HG03066 (cell line): ENCODE measurements around the gene CAMTA1.
"Not testable (repeated sequence)": the region's sequence is repeated elsewhere in the genome, so short reads cannot be mapped to it uniquely, and the experiment has no call there.

Experiments
- ATAC-seq: cut with Tn5 transposase; IDR thresholded peaks from one replicate; pipeline ENCODE4 v1.9.1; 2021; ENCODE audit warnings: low read depth; ENCODE audit not compliant: unreplicated experiment

CAMTA1 gene

DNA sequence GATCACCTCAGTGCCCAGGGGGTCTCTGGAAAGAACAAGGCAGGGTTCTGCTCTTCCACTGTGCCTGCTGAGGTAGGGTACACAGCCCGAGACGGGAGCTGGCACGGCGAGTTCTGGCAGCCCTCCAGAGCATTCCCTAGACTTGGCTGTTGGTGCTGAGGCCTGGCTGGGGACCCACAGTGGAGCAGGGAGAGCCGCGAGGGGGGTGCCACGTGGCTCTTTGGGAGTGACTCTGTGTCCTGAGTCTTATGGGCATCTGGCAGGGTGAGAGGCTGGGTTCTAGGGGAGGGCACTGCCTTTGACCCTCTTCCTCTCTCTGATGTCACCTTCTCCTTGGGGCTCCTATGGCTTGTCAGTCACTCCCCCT lies 336.4 kb downstream of the CAMTA1 start:
- no peak for ATAC-seq

GRCh38 chr1:7127322-7128075 lies 342.2 kb downstream of the CAMTA1 start:
- no peak for ATAC-seq

GRCh38 chr1:7128293-7128692 lies 343.0 kb downstream of the CAMTA1 start:
- ATAC-seq = no peak

DNA sequence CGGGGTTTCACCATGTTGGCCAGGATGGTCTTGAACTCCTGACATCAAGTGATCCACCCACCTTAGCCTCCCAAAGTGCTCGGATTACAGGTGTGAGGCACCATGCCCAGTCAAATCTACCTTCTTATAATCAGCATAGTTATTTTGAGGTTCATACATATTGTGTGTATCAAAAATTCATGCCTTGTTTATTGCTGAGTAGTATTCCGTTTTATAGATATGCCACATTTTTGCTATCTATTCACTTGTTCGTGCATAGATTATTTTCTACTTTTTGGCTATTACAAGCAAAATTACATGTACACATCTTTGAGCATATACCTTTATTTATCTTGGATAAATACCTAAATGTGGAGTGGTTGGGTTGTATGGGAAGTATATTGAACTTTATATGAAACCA lies 344.9 kb downstream of the CAMTA1 start:
- ATAC-seq = no peak

GRCh38 chr1:7135493-7135892 lies 350.2 kb downstream of the CAMTA1 start:
- ATAC-seq = no peak

DNA sequence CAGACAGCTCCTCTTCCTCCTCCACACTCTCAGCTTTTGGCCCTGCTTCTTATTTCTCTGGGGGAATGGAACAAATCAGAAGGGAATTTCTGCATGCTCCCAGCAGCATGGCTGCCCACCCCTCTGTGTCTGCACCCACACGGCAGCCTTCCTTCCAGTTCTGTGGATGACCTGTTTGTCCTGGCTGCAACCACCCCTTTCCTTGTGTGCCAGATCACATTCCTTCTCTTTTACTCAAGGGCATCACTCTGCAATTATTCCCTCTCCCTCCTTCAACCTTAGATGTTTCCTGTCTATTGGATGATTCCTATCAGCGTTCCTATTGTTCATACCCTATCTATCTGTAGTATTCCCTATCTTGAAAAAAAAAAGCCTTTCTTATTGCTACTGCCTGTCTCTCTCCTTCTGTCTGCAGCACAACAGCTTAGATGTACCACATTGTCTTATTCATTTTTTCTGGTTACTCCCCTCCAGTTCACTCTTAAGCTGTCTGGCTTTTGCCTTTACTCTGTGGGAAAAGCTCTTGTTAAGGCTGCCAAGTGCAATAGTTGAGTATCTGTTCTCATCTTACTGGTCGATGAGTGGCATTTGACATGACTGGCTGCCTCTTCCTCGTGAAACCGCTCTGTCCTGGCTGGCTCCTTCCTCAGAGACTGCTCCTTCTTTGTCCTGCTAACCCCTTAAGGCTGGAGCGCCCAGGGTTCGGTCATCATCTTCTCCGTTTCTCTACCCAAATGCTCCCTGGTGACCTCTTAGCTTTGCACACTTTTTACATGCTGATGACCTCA lies 351.1 kb downstream of the CAMTA1 start:
- no peak for ATAC-seq

DNA sequence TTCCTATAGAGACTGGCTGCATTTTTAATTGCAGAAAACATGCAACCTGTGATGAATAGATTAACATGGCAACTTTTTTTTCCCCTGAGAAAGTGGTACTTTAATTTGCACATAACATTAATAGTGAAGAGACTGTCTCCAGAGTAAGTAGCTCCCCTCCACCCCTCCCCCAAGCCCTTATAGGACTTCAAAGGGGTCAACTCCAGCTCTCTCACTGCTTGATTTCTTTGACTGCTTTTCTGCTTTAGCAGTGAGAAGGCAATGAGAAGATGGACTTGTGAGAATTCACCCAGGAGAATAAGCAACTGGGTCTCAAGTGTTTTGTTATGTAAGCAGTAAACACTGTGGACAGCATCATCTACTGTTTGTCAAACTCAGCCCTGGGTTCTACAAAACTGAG lies 355.0 kb downstream of the CAMTA1 start:
- ATAC-seq = no peak

GRCh38 chr1:7145947-7146346 lies 360.7 kb downstream of the CAMTA1 start:
- no peak for ATAC-seq

DNA sequence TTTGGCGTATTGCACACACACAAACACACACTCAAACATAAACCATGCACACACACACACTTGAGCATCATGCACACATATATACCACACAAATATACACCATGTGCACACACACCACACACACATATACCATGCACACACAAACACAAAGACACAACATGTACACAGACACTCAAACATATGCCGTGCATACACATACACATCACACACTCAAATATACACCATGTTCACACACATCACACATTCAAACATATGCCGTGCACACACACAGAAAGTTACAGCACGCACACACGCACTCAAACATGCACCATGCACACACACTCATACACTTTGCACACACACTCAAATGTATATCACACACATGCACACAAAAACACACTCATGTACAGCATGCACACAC lies 361.5 kb downstream of the CAMTA1 start:
- no peak for ATAC-seq

- not testable (repeated sequence) for ATAC-seq
Observed at GRCh38 chr1:7147581-7148282, 362.5 kb downstream of the CAMTA1 start.

GRCh38 chr1:7149080-7149838 lies 364.0 kb downstream of the CAMTA1 start:
- ATAC-seq = no peak

- no peak for ATAC-seq
Observed at GRCh38 chr1:7150724-7151280, 365.5 kb downstream of the CAMTA1 start.

DNA sequence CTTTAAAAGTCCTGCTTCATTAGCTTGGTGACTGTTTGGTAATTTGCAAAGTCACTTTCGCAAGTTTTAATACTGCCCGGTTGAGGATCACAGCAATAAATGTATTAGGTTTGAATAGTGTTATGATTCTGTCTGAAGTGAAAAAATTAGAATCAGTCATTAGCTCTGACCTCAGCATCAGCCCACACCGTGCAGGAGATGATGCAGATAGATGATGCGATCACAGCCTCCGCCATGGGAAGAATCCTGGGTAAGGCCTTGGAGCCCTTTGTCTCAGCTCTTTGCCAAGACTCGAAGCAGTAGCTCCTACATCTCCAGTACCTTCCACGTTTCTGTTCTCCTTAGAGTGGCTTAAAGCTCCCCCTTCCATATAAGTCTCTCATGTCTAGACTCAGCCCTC lies 366.7 kb downstream of the CAMTA1 start:
- no peak for ATAC-seq

DNA sequence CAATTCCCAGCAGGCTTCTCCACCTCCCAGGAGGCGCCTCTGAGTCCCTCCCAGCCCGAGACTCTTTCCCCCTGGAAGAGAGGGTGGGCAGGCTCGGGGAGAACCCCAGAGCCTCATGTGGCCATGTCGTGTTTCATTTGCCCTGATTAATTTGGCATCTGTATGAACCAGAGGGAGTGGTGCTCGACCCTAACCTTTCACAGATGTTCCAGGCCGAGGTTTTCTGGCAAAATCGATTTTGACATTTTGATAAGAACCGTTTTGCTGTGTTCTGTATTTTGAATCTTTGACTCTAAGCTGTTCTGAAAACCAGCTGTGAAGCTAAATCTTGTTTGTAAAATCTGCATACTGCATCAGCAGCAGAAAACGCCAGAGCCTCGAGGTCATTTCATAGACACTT lies 367.4 kb downstream of the CAMTA1 start:
- ATAC-seq = no peak

DNA sequence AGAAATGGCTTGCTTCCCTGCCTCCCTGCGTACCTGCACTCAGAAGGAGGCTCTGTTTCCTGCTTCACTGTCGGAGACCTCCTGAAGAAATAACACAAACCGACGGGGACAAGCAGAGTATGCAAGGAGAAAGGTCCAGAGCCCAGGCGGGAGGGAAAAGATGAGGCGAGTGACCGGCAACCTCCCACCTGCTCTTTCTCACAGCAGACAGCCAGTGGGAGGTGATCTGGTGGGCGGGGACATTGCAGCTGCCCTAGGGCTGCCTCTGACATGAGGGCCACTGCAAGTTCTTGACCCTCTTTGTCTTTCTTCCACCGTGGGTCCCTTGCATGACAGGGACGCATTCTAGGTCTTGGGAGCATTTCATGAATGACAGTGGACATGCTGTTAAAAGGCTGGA lies 368.2 kb downstream of the CAMTA1 start:
- ATAC-seq = no peak

DNA sequence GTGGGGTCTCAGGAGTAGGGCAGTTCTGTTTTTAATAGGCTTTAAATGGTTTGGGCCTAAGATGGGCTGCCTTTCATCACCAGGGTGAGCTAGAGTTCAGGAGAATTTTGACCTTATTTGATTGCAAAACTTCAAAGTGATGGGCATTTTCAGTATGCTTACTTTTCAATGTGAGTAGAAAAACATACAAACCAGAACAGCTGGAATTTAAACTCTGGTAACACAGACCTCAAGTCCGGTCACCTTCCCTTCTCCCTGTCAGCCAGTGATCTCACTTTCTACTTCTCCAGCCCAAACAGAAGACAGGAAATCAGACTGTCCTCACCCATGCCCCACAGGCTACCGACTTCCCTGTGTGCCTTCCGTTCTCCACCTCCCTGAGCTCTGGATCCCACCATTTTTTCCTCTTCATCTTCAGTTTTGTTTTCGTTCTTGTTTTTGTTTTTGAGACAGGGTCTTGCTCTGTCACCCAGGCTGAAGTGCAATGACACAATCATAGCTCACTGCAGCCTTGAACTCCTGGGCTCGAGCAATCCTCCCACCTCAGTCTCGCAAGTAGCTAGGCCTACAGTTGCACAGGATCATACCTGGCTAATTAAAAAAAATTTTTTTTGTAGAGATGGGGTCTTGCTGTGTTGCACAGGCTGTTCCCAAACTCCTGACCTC lies 374.0 kb downstream of the CAMTA1 start:
- ATAC-seq = no peak

- ATAC-seq = not testable (repeated sequence)
Observed at GRCh38 chr1:7168554-7168953, 383.3 kb downstream of the CAMTA1 start.

- no peak for ATAC-seq
Observed at GRCh38 chr1:7171168-7171567, 385.9 kb downstream of the CAMTA1 start.

- no peak for ATAC-seq
Observed at GRCh38 chr1:7171574-7171973, 386.3 kb downstream of the CAMTA1 start.

DNA sequence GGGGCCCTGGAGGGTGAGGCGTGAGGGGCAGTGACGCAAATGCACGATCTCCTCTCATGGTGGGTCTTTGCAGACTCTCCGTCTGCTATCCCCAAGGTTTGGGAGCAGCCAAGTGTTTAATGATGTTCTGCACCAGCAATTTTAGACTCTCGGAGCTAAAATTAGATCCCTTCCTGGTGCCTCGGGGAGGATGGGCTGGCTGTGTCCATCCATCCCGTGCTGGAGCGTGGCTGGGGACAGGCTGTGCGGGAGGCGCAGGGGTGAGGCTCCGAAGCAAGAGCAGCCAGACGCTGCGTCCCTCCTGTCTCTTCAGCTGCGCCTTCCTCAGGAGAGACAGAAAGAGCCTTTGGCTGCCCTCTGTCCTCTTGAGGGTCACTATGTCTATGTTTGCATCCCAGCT lies 387.6 kb downstream of the CAMTA1 start:
- ATAC-seq = no peak
